ENCODE data around the gene MFRP.

DNA sequence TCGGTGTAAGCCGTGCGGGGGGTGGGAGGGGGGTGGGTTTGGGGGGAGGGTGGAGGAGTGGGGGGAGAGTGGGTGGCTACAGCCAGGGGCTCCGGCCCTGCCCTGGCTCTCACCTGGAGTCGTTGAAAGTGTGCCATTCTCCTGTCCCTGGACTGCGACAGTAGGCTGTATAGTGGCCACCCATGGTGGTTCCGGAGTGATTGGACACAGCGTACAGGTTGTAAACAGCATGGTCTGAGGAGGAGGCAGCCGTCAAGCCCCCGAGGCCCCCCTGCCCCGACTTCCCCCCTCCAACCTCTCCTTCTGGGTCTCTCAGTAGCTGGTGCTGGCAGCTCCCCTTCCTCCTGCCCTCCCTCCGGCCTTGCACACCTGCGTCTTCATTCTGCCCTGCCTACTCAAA is 10.6 kb upstream of the MFRP start:
- TF ChIP-seq, protein P1, sequence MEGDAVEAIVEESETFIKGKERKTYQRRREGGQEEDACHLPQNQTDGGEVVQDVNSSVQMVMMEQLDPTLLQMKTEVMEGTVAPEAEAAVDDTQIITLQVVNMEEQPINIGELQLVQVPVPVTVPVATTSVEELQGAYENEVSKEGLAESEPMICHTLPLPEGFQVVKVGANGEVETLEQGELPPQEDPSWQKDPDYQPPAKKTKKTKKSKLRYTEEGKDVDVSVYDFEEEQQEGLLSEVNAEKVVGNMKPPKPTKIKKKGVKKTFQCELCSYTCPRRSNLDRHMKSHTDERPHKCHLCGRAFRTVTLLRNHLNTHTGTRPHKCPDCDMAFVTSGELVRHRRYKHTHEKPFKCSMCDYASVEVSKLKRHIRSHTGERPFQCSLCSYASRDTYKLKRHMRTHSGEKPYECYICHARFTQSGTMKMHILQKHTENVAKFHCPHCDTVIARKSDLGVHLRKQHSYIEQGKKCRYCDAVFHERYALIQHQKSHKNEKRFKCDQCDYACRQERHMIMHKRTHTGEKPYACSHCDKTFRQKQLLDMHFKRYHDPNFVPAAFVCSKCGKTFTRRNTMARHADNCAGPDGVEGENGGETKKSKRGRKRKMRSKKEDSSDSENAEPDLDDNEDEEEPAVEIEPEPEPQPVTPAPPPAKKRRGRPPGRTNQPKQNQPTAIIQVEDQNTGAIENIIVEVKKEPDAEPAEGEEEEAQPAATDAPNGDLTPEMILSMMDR (IDR thresholded peaks at IDR 0.05) = no peak
- TF ChIP-seq POLR2A (IDR thresholded peaks at IDR 0.05) = no peak

All from thyroid gland (tissue), 4 donors.